Subcutaneous adipose tissue (tissue), 4 donors: ENCODE data around the gene LRMDA. TPM values are rescaled to one million over a fixed set of nuclear protein-coding genes. Genes with fewer than 3 reads are reported as not detected.

Source experiments
- CTCF ChIP-seq: fragments of 450-650 bp; IDR thresholded peaks from one replicate; pipeline ENCODE4 v1.5.1; 2016; ENCODE audit warnings: low read depth, mild to moderate bottlenecking, control low read depth, antibody characterized with exemption, moderate library complexity
- total RNA-seq, 4 donors: library from RNA; depleted of rRNA; stranded (reverse); fragments of >200 nt; gene quantifications; one replicate each; pipeline ENCODE4 v1.1.0, GENCODE V29; 2016

Gene LRMDA
- total RNA-seq, 4 donors from 2014 or later: 17.4 to 92.1 (median 22.8) TPM

GRCh38 chr10:75648351-75648750 is 216.9 kb downstream of the LRMDA start:
- no peak for TF ChIP-seq CTCF

- TF ChIP-seq CTCF: no peak
Measured at GRCh38 chr10:75648854-75649253, 217.4 kb downstream of the LRMDA start.

GRCh38 chr10:75649466-75649865 is 218.0 kb downstream of the LRMDA start:
- TF ChIP-seq CTCF: no peak

- TF ChIP-seq CTCF: no peak
Measured at GRCh38 chr10:75650648-75651047, 219.2 kb downstream of the LRMDA start.

- TF ChIP-seq CTCF: no peak
Measured at GRCh38 chr10:75651417-75651816, 220.0 kb downstream of the LRMDA start.

- no peak for TF ChIP-seq CTCF
Measured at GRCh38 chr10:75652146-75652740, 220.8 kb downstream of the LRMDA start.

- no peak for TF ChIP-seq CTCF
Measured at GRCh38 chr10:75653761-75654160, 222.3 kb downstream of the LRMDA start.
